DMS114 treated with DMSO at 0.1 percent for 48 hours (cell line): ENCODE measurements around the gene MED16.

Source experiments
- DNase-seq: peaks from one replicate; lab custom pipeline; 2025; ENCODE audit not compliant: unreplicated experiment; lab: John Stamatoyannopoulos, UW

MED16 gene

GRCh38 chr19:872266-872951 is 20.6 kb downstream of the MED16 start:
- DNase-seq = peak; percentile 11

DNA sequence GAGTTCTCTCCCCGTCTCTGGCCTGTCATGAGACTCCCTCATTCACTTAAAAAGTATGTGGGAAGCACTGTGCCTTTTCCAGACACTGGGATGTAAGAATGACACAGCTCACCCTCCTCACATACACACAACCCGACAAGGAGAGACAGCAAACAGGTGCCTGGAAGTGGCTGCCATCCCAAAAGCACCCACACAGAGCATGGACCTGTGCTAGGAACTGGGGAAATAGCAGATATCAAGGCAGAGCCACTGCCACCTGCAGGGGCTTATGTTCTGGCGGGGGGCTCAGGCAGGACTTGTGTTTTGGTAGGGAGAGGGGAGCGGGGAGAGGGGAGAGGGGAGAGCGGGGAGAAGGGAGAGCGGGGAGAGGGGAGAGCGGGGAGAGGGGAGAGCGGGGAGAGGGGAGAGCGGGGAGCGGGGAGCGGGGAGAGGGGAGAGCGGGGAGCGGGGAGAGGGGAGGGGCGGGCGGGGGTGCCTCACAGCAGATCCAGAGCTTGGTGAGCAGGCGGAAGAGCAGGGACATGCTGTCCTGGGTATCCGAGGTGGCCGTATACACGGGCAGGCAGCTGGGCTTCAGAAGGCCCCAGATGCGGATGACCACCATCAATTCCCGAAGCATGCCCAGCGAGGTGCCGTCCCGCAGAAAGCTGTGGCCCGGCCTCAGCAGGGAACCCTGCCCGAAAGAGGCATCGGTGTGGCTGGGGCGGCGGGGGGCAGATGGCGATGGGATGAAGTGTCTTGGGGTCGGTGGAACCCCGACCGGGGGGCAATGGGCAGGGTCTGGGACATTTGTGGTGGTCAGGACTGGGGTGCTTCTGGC is 21.3 kb downstream of the MED16 start:
- no peak for DNase-seq

DNA sequence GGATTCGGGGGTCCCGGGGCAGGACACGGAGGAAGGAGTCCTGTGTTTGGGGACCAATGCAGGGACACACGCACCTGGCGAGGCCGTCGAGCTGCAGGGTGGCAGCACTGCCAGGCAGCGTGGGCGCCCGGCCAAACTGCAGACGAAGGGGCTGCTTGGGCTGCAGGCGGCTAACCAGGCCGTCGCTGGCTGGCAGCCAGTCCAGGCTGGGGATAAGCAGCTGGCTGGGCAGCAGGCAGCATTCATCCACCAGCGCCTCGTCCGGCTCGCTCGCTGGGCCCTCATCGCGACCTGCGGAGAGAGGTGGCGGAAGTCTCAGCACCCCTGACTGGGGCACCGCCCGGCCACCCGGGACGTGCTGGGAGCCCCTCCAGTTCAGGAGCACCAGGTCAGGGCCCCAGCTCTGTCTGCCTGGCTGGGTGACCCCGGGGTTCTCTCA is 22.0 kb downstream of the MED16 start:
- no peak for DNase-seq

DNA sequence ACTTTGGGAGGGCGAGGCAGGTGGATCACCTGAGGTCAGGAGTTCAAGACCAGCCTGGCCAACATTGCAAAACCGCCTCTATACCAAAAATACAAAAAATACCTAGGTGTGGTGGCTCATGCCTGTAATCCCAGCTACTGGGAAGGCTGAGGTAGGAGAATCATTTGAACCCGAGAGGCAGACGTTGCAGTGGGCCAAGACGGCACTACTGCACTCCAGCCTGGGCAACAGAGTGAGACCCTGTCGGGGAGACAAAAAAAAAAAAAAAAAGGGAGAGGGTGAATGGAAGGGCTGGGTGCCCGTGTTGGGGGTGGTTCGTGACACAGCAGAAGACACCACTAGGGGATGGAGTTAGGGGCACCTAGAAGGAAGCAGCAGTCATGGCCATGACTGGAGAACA is 22.7 kb downstream of the MED16 start:
- DNase-seq = no peak

GRCh38 chr19:869245-870177 is 23.5 kb downstream of the MED16 start:
- DNase-seq = no peak

GRCh38 chr19:868458-869244 is 24.3 kb downstream of the MED16 start:
- DNase-seq = no peak

GRCh38 chr19:867855-868457 is 25.0 kb downstream of the MED16 start:
- DNase-seq = no peak

- DNase-seq = no peak
Observed at GRCh38 chr19:867301-867793, 25.6 kb downstream of the MED16 start.

- no peak for DNase-seq
Observed at GRCh38 chr19:866769-867300, 26.2 kb downstream of the MED16 start.

GRCh38 chr19:863315-863620 is 29.7 kb downstream of the MED16 start:
- DNase-seq = no peak

DNA sequence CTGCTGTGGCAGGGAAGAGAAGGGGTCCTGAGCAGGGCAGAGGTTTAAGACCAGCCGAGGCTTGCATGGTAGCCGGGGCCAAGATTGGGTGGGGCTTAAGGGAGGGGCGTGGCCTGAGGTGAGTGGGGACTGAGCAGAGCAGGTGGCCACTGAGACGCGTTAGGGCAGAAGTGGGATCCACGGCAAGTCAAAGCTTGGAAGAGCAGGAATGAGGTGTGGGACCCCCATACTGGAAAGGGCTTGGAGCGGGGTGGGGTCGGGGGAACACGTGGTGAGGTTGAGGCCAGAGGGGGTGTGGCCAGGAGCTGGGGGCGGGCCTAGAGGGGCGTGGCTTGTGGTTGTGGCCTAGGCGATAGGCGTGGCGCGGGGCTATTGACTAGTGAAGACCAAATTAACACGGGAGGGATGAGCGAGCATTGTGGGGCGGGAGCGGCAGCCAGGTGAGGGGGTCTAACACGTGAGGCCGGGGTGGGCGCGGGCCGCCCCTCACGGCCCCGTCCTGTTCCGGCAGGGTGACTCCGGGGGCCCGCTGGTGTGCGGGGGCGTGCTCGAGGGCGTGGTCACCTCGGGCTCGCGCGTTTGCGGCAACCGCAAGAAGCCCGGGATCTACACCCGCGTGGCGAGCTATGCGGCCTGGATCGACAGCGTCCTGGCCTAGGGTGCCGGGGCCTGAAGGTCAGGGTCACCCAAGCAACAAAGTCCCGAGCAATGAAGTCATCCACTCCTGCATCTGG is 30.2 kb downstream of the MED16 start:
- DNase-seq = no peak

- no peak for DNase-seq
Observed at GRCh38 chr19:861756-862580, 31.0 kb downstream of the MED16 start.

GRCh38 chr19:861141-861755 is 31.7 kb downstream of the MED16 start:
- no peak for DNase-seq

- DNase-seq = no peak
Observed at GRCh38 chr19:858868-859843, 33.8 kb downstream of the MED16 start, which contains the start of gene CFD. Gene CFD (plus strand): TSS chr19:859664. CDS start chr19:859690, 26 bp downstream.

DNA sequence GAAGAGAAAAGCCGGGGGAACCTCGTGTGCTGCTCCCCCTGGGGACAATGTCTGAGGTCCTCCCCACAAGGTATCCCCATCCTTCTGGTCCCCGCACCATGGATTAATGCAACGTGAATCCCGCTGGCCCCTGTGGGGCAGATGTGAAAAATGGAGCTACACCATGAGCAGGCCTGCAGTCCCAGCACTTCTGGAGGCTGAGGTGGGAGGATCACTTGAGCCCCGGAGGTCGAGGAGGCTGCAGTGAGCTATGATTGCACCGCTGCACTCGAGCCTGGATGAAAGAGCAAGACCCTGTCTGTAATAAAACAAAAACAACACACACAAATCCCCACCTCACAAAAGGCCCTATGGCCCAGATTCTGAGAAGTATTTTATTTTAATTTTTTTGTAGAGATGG is 34.7 kb downstream of the MED16 start:
- no peak for DNase-seq

DNA sequence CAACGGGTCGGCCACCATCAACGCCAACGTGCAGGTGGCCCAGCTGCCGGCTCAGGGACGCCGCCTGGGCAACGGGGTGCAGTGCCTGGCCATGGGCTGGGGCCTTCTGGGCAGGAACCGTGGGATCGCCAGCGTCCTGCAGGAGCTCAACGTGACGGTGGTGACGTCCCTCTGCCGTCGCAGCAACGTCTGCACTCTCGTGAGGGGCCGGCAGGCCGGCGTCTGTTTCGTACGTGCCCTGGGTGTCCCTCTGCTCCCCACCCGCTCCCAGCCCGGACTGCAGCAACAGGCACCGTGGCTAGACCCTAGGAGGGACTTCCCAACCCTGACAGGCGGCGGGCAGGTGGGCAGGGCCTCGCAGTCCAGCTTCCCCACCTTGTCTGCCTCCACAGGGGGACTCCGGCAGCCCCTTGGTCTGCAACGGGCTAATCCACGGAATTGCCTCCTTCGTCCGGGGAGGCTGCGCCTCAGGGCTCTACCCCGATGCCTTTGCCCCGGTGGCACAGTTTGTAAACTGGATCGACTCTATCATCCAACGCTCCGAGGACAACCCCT is 37.3 kb downstream of the MED16 start:
- DNase-seq = no peak
